SK-N-SH (cell line): ENCODE measurements around the gene PRLR. TPM values are rescaled to one million over a fixed set of nuclear protein-coding genes. Genes with fewer than 3 reads are reported as not detected.

Source experiments
- CTCF ChIA-PET: fragments of 300-600, 350-600 bp; formaldehyde crosslinking; extraction: SDS; loops from one replicate; lab custom pipeline; 2021; lab: Yijun Ruan, JAX
- POLR2A ChIA-PET: fragments of 350-600 bp; sonication (Branson Sonifier 250); formaldehyde crosslinking; extraction: SDS; loops from one replicate; lab custom pipeline; 2020; ENCODE audit warnings: antibody characterized with exemption, inconsistent platforms; lab: Yijun Ruan, JAX
- DNase-seq: peaks from one replicate; pipeline ENCODE4 v3.0.0; 2012
- H2AFZ ChIP-seq: fragments of 200-600 bp; sonication (generic); 2 replicates; pipeline ENCODE4 v1.8.1; 2016; ENCODE audit warnings: antibody characterized with exemption, mild to moderate bottlenecking, low read depth
- H3F3A ChIP-seq: fragments of 200-600 bp; sonication (generic); replicated peaks from 2 replicates; pipeline ENCODE3; 2016; ENCODE audit warnings: antibody characterized with exemption, mild to moderate bottlenecking; ENCODE audit not compliant: insufficient read depth
- H3K27ac ChIP-seq, 2 experiments: fragments of 200-500 bp in 1 of 2; fragments of 200-600 bp in 1 of 2; sonication (Bioruptor generic) in 1 of 2; sonication (generic), shearing (Covaris generic) in 1 of 2; 2 replicates each; pipeline versions ENCODE4 v1.5.1 to v1.6.1; 2014 to 2016; ENCODE audit warnings: low read depth in 2 of 2, inconsistent platforms in 1 of 2, low read length in 1 of 2, mild to moderate bottlenecking in 1 of 2, mixed read lengths in 1 of 2
- H3K27me3 ChIP-seq: fragments of 200-600 bp; sonication (generic), shearing (Covaris generic); 2 replicates; pipeline ENCODE4 v1.6.1; 2016; ENCODE audit warnings: mixed run types; ENCODE audit not compliant: insufficient read depth
- H3K36me3 ChIP-seq, 2 experiments: fragments of 200-500 bp in 1 of 2; fragments of 200-600 bp in 1 of 2; sonication (Bioruptor generic) in 1 of 2; sonication (generic) in 1 of 2; replicated peaks in 1 of 2; 2 replicates each; pipeline versions ENCODE3 to v1.5.1; 2014 to 2016; ENCODE audit warnings: low read length in 1 of 2, mild to moderate bottlenecking in 1 of 2; ENCODE audit not compliant: insufficient read depth in 2 of 2, control insufficient read depth in 1 of 2
- H3K4me1 ChIP-seq, 2 experiments: fragments of 200-500 bp in 1 of 2; fragments of 200-600 bp in 1 of 2; sonication (Bioruptor generic) in 1 of 2; sonication (generic), shearing (Covaris generic) in 1 of 2; 2 replicates each; pipeline versions ENCODE4 v1.5.1 to v1.6.1; 2014 to 2016; ENCODE audit warnings: low read depth in 1 of 2, low read length in 1 of 2, mixed run types in 1 of 2; ENCODE audit not compliant: insufficient read depth in 2 of 2, control insufficient read depth in 1 of 2
- H3K4me2 ChIP-seq: fragments of 200-600 bp; sonication (generic), shearing (Covaris generic); 2 replicates; pipeline ENCODE4 v1.6.1; 2017; ENCODE audit warnings: mixed run types
- H3K4me3 ChIP-seq, 2 experiments: fragments of 200-500 bp in 1 of 2; fragments of 200-600 bp in 1 of 2; sonication (Bioruptor generic) in 1 of 2; sonication (generic), shearing (Covaris generic) in 1 of 2; 2 replicates each; pipeline versions ENCODE4 v1.5.1 to v1.8.1; 2014 to 2016; ENCODE audit warnings: low read depth in 2 of 2, inconsistent platforms in 1 of 2, low read length in 1 of 2, mild to moderate bottlenecking in 1 of 2, mixed read lengths in 1 of 2, moderate library complexity in 1 of 2
- H3K79me2 ChIP-seq: fragments of 200-600 bp; sonication (generic); 2 replicates; pipeline ENCODE4 v1.8.1; 2017; ENCODE audit warnings: mild to moderate bottlenecking; ENCODE audit not compliant: insufficient read depth
- H3K9ac ChIP-seq: fragments of 200-600 bp; sonication (generic); 2 replicates; pipeline ENCODE4 v1.6.1; 2017; ENCODE audit warnings: mixed run types
- H3K9me2 ChIP-seq: fragments of 200-600 bp; sonication (generic); 2 replicates; pipeline ENCODE4 v1.6.1; 2017; ENCODE audit warnings: mixed run types
- H3K9me3 ChIP-seq: fragments of 200-600 bp; sonication (generic); 2 replicates; pipeline ENCODE4 v1.6.1; 2017; ENCODE audit warnings: mixed run types, mild to moderate bottlenecking, moderate library complexity
- H4K20me1 ChIP-seq: fragments of 200-600 bp; sonication (generic); 2 replicates; pipeline ENCODE4 v1.6.1; 2017; ENCODE audit warnings: mild to moderate bottlenecking, mixed run types; ENCODE audit not compliant: insufficient read depth
- EZH2phosphoT487 ChIP-seq: fragments of 200-600 bp; sonication (generic); IDR thresholded peaks from 2 replicates; pipeline ENCODE4 v1.6.1; 2017; ENCODE audit warnings: low read depth, mixed run types, mild to moderate bottlenecking, antibody characterized with exemption, moderate library complexity, borderline replicate concordance
- FOSL2 ChIP-seq: IDR thresholded peaks from 2 replicates; pipeline ENCODE4 v1.4.0; 2012; ENCODE audit warnings: low read depth, mild to moderate bottlenecking, moderate library complexity, borderline replicate concordance
- FOXJ3 ChIP-seq: sonication (generic); formaldehyde crosslinking; IDR thresholded peaks from 2 replicates; pipeline ENCODE4 v1.5.1; 2020; ENCODE audit warnings: mild to moderate bottlenecking, missing genetic modification reagents
- FOXM1 ChIP-seq: IDR thresholded peaks from 2 replicates; pipeline ENCODE4 v1.4.0; 2012; ENCODE audit warnings: low read depth, mild to moderate bottlenecking
- GABPA ChIP-seq: IDR thresholded peaks from 2 replicates; pipeline ENCODE4 v1.4.0; 2012; ENCODE audit warnings: low read depth, mild to moderate bottlenecking
- GATA2 ChIP-seq: sonication (generic); formaldehyde crosslinking; IDR thresholded peaks from 2 replicates; pipeline ENCODE4 v1.5.0; 2020; ENCODE audit warnings: mild to moderate bottlenecking, missing genetic modification reagents
- MEF2A ChIP-seq: IDR thresholded peaks from 2 replicates; pipeline ENCODE4 v1.4.0; 2012; ENCODE audit warnings: low read depth, borderline replicate concordance
- NRF1 ChIP-seq: IDR thresholded peaks from 2 replicates; pipeline ENCODE4 v1.6.1; 2012; ENCODE audit warnings: low read depth, mild to moderate bottlenecking, low read length
- POLR2AphosphoS5 ChIP-seq: IDR thresholded peaks from 2 replicates; pipeline ENCODE4 v1.6.1; 2012; ENCODE audit warnings: low read depth, low read length
- RAD21 ChIP-seq: IDR thresholded peaks from 2 replicates; pipeline ENCODE4 v1.6.1; 2012; ENCODE audit warnings: mild to moderate bottlenecking, low read length
- RCOR1 ChIP-seq: fragments of 150-350 bp; IDR thresholded peaks from 2 replicates; pipeline ENCODE4 v1.6.1; 2017; ENCODE audit warnings: antibody characterized with exemption, low read length
- RFX5 ChIP-seq: IDR thresholded peaks from 2 replicates; pipeline ENCODE4 v1.6.1; 2012; ENCODE audit warnings: mild to moderate bottlenecking, improper control_type of control experiment, low read length
- SMC3 ChIP-seq: IDR thresholded peaks from 2 replicates; pipeline ENCODE4 v1.6.1; 2012; ENCODE audit warnings: low read depth, low read length, improper control_type of control experiment
- USF1 ChIP-seq: IDR thresholded peaks from 2 replicates; pipeline ENCODE4 v1.4.0; 2012; ENCODE audit warnings: low read depth, borderline replicate concordance
- USF2 ChIP-seq: fragments of 150-350 bp; IDR thresholded peaks from 2 replicates; pipeline ENCODE4 v1.6.1; 2017; ENCODE audit warnings: antibody characterized with exemption, low read length, low read depth, borderline replicate concordance
- YY1 ChIP-seq: IDR thresholded peaks from 2 replicates; pipeline ENCODE4 v1.4.0; 2012; ENCODE audit warnings: low read depth, mild to moderate bottlenecking
- WGBS: methylation state at CpG from one replicate; pipeline ENCODE4 v1.1.6; 2017; ENCODE audit warnings: low lambda C conversion rate; 5-methylcytosine and 5-hydroxymethylcytosine counted together
- polyA plus RNA-seq, 3 experiments: library from polyadenylated mRNA; depleted of rRNA; stranded (reverse); fragments of >200 nt; gene quantifications; 2 replicates each; pipeline ENCODE4 v1.2.3, GENCODE V29; 2012
- TF ChIP-seq, protein P1 (sequence below): IDR thresholded peaks from 2 replicates; pipeline ENCODE4 v1.6.1; 2012; ENCODE audit warnings: mild to moderate bottlenecking, low read depth, low read length, moderate library complexity

PRLR gene
- polyA plus RNA-seq, 1 of the 3 experiments (the other 2 are of a cell fraction): 0.13 TPM

DNA sequence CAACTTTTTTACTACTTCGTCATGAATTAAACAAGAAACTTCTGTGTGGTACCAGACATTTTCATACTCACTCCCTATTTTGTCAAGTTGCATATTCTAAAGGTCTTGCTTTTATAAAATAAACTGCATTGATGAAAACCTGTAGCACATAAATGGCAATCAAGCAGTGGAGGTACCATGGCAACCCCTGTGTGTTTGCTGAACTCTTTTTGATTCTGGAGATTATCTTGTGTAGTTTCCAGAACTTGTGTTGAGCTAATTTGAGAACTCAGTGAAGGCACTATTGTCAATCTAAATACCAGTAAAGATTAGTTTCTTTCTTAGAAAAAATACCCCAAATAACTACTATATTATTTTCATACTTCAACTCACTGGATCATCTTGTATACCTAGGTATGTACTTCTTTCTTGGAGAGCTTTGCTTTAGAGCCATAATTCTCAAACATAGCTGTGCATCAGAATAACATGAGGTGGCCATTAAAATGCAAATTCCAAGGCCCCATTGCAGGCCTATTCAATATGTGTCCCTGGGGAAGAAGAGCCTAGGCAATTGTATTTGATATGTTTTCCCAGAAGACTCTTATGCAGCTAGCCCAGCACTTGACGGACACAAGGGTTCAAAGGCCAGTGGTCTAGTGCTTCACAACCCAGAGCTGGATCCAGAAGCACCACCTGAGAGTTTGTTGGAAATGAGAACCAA is 9.8 kb upstream of the PRLR start (continued):
- TF ChIP-seq EZH2phosphoT487: no peak
- TF ChIP-seq NRF1: no peak
- no peak for TF ChIP-seq FOXJ3
- TF ChIP-seq MEF2A: no peak
- TF ChIP-seq RFX5: no peak

DNA sequence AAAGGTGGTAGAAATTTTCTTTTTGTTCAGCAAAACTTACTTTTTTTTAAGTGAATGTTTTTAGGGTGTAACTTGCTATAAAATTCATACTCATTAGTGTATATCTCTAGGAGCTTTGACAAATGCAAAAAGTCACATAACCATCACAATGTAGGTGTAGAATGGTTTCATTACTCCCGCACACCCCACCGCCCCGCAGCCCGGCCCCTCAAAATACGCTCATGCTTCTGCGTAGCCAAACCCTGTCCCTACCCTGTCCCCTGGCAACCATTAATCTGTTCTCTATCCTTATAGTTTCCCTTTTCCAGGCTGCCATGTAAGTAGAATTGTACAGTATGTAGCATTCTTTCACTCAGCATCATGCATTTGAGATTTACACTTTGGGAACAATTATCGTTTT is 9.2 kb upstream of the PRLR start:
- POLR2A ChIA-PET: no interaction called here
- CTCF ChIA-PET: interaction anchor here (1.0 kb wide), 1 partner anchor 197 kb away, joined by 3 read pairs; no protein-coding TSS in a partner anchor
- 83% methylated on average over 7 of the region's 7 CpGs for WGBS

More for the DNA sequence above, 9.2 kb upstream of the PRLR start:
- DNase-seq: no peak
- H3K9ac ChIP-seq: no peak overlapping the region
- H3F3A ChIP-seq: no peaks in the 10 kb centered on the region
- no peaks in the 10 kb centered on the region for H4K20me1 ChIP-seq
- H3K9me3 ChIP-seq: no peaks in the 10 kb centered on the region
- H3K36me3 ChIP-seq: no peaks in the 10 kb centered on the region
- no peaks in the 10 kb centered on the region for H3K9me2 ChIP-seq
- H2AFZ ChIP-seq: no peak overlapping the region
- H3K4me3 ChIP-seq: no peak overlapping the region
- no peaks in the 10 kb centered on the region for H3K79me2 ChIP-seq
- H3K4me1 ChIP-seq: no peaks in the 10 kb centered on the region
- no peaks in the 10 kb centered on the region for H3K27me3 ChIP-seq
- H3K4me2 ChIP-seq: no peak overlapping the region
- H3K27ac ChIP-seq: no peak overlapping the region
- no peak for TF ChIP-seq RAD21
- TF ChIP-seq RCOR1: no peak
- TF ChIP-seq FOSL2: no peak
- no peak for TF ChIP-seq RFX5
- no peak for TF ChIP-seq YY1
- TF ChIP-seq USF1: no peak
- no peak for TF ChIP-seq POLR2AphosphoS5
- no peak for TF ChIP-seq FOXM1
- TF ChIP-seq SMC3: no peak
- TF ChIP-seq GATA2 (CRISPR knock-in tag): no peak
- TF ChIP-seq USF2: no peak
- TF ChIP-seq, protein P1, sequence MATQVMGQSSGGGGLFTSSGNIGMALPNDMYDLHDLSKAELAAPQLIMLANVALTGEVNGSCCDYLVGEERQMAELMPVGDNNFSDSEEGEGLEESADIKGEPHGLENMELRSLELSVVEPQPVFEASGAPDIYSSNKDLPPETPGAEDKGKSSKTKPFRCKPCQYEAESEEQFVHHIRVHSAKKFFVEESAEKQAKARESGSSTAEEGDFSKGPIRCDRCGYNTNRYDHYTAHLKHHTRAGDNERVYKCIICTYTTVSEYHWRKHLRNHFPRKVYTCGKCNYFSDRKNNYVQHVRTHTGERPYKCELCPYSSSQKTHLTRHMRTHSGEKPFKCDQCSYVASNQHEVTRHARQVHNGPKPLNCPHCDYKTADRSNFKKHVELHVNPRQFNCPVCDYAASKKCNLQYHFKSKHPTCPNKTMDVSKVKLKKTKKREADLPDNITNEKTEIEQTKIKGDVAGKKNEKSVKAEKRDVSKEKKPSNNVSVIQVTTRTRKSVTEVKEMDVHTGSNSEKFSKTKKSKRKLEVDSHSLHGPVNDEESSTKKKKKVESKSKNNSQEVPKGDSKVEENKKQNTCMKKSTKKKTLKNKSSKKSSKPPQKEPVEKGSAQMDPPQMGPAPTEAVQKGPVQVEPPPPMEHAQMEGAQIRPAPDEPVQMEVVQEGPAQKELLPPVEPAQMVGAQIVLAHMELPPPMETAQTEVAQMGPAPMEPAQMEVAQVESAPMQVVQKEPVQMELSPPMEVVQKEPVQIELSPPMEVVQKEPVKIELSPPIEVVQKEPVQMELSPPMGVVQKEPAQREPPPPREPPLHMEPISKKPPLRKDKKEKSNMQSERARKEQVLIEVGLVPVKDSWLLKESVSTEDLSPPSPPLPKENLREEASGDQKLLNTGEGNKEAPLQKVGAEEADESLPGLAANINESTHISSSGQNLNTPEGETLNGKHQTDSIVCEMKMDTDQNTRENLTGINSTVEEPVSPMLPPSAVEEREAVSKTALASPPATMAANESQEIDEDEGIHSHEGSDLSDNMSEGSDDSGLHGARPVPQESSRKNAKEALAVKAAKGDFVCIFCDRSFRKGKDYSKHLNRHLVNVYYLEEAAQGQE: no peak
- TF ChIP-seq GABPA: no peak
